HG02571 (cell line): ENCODE measurements around the gene ANXA3.
"Not testable (repeated sequence)": the region's sequence is repeated elsewhere in the genome, so short reads cannot be mapped to it uniquely, and the experiment has no call there.

ENCODE experiments used
- ATAC-seq: cut with Tn5 transposase; IDR thresholded peaks from one replicate; pipeline ENCODE4 v1.9.1; 2021; ENCODE audit warnings: mild to moderate bottlenecking, moderate library complexity; ENCODE audit not compliant: unreplicated experiment

ANXA3 gene

GRCh38 chr4:78569306-78569821 is 17.8 kb downstream of the ANXA3 start:
- no peak for ATAC-seq

- no peak for ATAC-seq
Measured at GRCh38 chr4:78570117-78570516, 18.5 kb downstream of the ANXA3 start.

- no peak for ATAC-seq
Measured at GRCh38 chr4:78571804-78572203, 20.2 kb downstream of the ANXA3 start.

GRCh38 chr4:78578674-78579425 is 27.3 kb downstream of the ANXA3 start:
- no peak for ATAC-seq

- ATAC-seq = no peak
Measured at GRCh38 chr4:78581618-78582017, 30.0 kb downstream of the ANXA3 start.

- ATAC-seq = no peak
Measured at GRCh38 chr4:78584863-78585547, 33.4 kb downstream of the ANXA3 start.

GRCh38 chr4:78585633-78586032 is 34.1 kb downstream of the ANXA3 start:
- no peak for ATAC-seq

GRCh38 chr4:78588894-78589545 is 37.5 kb downstream of the ANXA3 start:
- ATAC-seq = no peak

GRCh38 chr4:78591404-78591803 is 39.8 kb downstream of the ANXA3 start:
- ATAC-seq = no peak

- ATAC-seq = no peak
Measured at GRCh38 chr4:78592088-78592783, 40.7 kb downstream of the ANXA3 start.

- ATAC-seq = no peak
Measured at GRCh38 chr4:78596111-78596742, 44.7 kb downstream of the ANXA3 start.

GRCh38 chr4:78598431-78598830 is 46.9 kb downstream of the ANXA3 start:
- not testable (repeated sequence) for ATAC-seq

GRCh38 chr4:78599147-78599546 is 47.6 kb downstream of the ANXA3 start:
- no peak for ATAC-seq

- ATAC-seq = no peak
Measured at GRCh38 chr4:78599931-78600375, 48.4 kb downstream of the ANXA3 start.

- ATAC-seq = peak; percentile 87
Measured at GRCh38 chr4:78601013-78601412, 49.4 kb downstream of the ANXA3 start.

- ATAC-seq = no peak
Measured at GRCh38 chr4:78602334-78602733, 50.8 kb downstream of the ANXA3 start.

GRCh38 chr4:78603384-78603783 is 51.8 kb downstream of the ANXA3 start:
- ATAC-seq = no peak

- ATAC-seq = no peak
Measured at GRCh38 chr4:78604988-78605387, 53.4 kb downstream of the ANXA3 start.

- no peak for ATAC-seq
Measured at GRCh38 chr4:78606035-78606434, 54.5 kb downstream of the ANXA3 start.

GRCh38 chr4:78606530-78607095 is 55.0 kb downstream of the ANXA3 start:
- ATAC-seq = no peak
